GM19043 (cell line): ENCODE results near the gene OAF.
"Not testable (repeated sequence)": the region's sequence is repeated elsewhere in the genome, so short reads cannot be mapped to it uniquely, and the experiment has no call there.

Source experiments
- ATAC-seq: cut with Tn5 transposase; IDR thresholded peaks from one replicate; pipeline ENCODE4 v1.9.1; 2021; ENCODE audit warnings: low read depth; ENCODE audit not compliant: unreplicated experiment

The OAF gene

GRCh38 chr11:120238968-120239620, 28.3 kb downstream of the OAF start:
- no peak for ATAC-seq

DNA sequence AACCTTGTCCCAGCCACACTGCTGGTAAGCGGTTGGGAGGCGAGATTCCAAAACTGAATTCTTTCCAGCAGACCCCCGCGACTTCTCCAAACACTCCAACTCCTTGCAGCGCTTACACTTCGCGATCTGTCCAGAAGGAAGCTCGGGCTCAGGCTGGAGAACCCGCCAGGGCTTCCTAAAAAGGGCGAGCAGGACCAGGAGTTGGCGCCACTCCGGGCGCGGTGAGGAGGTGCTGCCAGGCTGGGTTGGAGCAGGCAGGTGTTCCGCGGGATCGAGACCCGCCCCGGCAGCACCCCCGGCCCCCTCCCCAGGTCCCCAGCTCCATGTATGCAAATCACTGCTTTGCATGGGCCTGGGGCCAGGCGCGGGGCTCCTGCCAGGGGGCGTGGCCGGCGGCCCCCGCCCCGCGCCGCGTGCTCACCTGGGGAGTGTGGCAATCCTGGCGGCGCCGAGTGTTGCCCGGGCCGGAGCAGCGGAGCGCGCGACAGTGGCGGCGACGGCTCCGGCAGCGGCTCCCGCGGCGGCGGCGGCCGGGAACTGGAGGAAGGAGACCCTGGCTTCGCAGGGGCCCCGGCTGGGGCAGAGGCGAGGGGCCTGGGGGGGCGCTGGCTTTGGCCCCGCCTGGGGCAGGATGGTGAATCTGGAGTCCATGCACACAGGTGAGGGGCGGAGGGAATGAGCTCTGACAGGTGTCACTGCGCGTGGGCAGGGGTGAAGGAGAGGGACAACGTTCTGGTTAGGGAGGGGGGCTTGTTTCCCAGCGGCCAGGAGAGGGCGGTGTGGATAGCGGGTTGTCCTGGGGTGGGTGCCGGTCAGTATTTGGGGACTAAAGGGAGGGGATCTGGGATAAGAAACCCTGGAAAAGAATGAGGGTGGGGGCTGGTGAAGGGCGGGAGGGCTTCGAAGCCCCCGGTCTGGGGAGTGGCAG, 29.1 kb downstream of the OAF start, which contains the start of gene POU2F3:
Gene POU2F3, plus strand, starts transcription at position 428 of the 928 bp plus-strand sequence. Its CDS starts 204 bp downstream, at position 632.
- ATAC-seq, result no peak

- ATAC-seq, result no peak
These were observed 30.0 kb downstream of the OAF start for GRCh38 chr11:120240866-120241265.

GRCh38 chr11:120241277-120241676, 30.4 kb downstream of the OAF start:
- ATAC-seq, result no peak

- no peak for ATAC-seq
These were observed 32.4 kb downstream of the OAF start for GRCh38 chr11:120243221-120243620.

DNA sequence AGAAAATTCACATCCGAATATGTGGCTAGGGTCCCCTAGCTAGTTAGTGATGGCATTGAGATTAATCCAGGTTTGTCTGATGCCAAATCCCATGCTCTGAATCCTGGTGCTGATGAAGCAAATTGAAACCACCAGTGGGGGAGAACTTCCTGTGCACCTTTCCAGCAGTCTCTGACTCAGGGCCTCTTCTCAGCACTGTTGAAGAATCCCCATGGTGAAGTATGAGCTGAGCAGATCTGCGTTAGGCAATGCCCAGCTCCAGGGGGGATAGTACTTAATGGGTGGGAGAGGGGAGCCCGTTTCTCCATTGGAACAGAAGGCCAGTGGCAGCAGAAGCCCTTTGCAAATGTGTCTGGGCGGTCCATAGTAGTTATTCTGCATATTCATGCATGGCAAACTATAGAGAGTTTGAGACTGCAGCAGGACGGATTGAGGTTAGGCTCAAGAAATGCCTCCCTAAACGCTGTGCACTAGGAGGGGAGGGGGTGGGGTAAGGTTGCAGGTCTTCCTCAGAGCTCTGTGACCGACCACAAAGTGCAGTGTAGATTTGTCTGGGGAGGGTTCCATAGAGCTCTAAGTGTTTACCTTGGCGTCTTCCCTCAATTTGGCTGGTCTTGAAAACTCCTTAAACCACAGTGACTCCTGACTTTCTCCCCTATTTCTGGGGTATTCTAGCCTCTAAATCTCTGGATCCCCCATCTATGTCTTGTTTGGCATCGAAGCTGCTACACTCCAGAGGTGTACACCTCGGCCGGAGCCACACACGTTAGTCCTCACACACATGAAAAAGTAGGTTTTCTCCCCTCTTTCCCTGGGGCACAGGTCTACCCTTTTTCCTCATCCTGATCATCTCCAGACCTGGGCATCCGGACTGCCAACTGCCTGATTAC, 33.9 kb downstream of the OAF start:
- no peak for ATAC-seq

GRCh38 chr11:120245434-120245833, 34.6 kb downstream of the OAF start:
- ATAC-seq, result no peak

DNA sequence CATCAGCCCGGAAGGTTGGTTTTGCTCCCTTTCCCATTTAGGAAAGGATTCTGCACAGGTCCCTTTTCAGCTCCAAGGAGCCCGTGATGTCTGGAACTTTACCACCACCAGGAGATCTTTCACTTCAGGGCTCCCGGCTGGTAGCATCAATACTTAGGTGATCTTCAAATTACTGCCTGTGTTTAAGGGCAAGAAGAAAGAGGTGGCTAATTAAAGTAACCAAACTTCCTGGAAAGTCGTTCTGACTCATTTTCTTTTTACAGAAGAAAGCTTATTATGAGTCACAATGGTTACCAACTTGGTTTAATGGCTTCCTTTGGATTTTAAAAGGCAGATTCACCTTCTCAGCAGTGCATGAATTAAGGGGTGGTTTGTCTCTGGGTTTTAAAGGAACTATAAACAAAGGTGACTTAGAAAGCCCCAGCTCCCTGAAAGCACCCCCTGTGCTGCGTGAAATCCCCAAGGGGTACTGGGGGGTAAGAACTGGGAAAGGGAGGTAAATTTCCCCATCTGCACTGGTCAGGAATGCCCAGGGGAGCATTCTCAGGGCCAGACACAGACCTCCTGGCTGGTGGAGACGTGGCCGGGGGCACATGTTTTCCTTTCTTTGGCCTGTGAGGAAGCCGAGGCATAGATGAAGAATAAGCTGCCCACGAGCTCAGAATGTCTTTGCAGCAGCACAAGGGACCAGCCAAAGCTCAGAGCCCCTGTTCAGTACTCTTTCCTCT, 37.9 kb downstream of the OAF start:
- peak; percentile 66 for ATAC-seq

DNA sequence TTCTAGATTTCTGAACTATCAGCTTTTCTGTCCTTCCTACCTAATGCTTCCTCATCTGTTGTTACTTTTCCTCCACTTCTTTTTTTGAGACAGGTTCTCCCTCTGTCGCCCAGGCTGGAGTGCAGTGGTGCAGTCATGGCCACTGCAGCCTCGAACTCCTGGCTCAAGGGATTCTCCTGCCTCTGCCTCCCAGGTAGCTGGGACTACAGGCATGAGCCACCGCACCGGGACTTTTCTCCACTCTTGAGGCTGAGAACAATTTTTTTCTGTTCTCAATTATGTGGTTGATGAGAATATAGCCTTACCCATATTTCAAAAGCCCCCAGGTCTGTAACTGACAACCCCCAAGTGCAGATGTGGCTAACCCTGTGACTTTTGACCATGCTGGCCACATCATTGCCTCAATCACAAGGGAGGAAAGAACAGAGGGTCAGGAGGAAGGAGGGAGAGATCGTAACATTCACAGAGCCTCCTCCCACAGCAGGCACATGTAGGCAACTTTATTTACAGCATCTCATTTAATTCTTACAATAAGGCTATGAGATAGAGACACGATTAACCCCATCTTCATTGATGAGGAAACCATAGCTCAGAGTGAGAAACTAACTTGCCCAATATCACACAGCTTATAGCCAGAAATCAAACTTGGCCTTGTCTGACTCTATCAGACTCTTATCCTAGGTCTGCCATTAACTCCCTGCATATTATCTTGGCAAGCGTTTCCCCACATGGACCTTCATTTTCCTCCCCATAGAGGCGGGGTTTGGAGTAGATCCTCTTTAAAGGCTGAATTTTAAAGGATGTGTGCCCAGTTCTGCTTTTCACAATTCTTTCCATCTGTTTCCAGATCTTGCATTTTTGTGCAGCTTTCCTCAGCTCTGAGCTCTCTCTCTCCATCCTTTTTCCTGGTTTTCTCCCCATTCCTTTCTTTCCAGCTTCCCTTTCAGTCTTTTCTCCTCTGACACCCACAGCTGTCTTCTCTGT, 38.7 kb downstream of the OAF start:
- no peak for ATAC-seq

- ATAC-seq, result not testable (repeated sequence)
These were observed 42.5 kb downstream of the OAF start for GRCh38 chr11:120253377-120253776.

GRCh38 chr11:120254788-120255518, 44.1 kb downstream of the OAF start:
- ATAC-seq, result no peak

GRCh38 chr11:120255519-120255866, 44.7 kb downstream of the OAF start:
- ATAC-seq, result no peak

DNA sequence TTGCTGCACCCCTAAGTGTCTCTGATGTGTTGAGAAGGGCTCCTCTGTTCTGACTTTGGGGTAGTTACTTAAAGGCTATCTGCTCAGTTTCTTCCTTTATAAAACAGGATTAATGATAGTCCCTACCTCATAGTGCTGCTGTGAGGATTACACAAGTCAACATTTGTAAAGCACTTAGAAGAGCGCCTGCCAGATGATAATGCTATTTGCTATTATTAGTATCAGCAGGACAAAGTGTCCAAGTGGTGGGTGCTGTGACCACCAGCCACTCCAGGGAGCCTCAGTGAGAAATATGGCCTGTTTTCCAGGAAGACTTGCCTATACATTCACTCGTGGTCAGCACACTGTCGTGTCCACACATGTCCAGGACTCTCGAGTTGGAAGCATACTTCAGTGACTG, 45.3 kb downstream of the OAF start:
- ATAC-seq, result no peak

DNA sequence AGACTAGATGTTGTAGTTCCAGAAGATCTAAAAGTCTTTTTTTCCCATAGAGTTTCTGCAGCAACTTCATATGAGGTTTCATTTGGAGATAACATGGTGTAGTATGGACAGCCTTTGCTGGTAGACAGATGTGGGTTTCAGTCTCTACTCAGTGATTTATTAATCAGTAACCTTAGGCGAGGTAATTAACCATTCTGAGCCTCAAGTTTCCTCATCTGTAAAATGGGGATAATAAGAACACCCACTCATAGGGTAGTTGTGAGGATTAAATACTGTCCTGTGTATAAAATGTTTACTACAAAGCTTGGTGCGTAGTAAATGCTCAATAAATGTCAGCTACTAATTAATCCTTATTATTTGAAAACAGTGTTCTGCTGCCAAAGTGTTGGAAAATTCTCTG, 45.9 kb downstream of the OAF start:
- no peak for ATAC-seq

DNA sequence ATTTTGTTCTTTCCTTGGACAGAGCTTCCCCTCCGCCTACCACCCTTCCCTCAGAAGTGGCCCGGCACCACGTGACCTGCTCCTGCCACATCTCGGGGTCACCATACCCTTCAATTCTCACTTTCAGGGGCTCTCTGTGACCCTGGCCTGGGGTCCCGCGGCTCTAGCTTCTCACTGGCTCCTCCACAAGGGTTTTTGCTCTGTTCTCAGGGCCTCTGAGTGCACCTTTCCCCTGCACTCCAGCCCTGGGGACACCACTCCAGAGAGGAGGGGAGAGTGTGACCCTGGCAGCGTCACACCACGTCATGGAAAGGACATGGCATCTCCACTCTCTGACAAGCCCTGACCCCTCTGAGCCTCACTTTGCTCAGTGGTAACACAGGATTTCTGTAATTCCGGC, 46.5 kb downstream of the OAF start:
- ATAC-seq, result no peak

- ATAC-seq, result no peak
These were observed 47.8 kb downstream of the OAF start for GRCh38 chr11:120258661-120259060.

- no peak for ATAC-seq
These were observed 48.4 kb downstream of the OAF start for GRCh38 chr11:120259241-120259640.

DNA sequence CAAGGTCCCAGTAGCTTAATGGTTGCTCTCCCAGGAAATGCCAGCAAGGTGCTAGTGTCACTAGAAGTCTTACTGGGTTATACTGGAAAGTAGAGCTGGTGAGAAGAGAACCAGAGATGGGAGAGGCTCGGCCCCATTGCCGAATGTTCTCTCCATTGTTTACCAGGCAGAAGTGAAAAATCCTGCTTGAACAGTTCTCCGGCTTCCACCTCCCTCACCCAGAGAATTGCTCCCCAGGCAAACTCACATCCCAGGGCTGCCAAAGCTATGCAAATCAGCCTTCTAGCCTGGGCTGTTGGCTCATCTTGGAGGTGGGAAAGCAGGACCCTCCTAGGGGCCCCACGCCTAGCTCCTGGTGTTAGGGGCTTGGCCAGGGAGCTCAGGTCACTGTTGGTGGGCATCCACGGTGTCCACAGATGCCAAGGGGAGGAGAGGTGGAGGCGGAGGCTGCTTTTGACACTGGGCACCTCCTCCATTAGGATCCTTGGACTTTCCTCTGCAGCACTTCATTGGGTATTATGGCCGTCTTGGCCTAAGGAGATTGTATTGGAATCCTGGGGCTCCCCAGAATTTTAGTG, 49.2 kb downstream of the OAF start:
- no peak for ATAC-seq
